ENCODE measurements around the gene GUCY2C. TPM values are rescaled to one million over a fixed set of nuclear protein-coding genes. Genes with fewer than 3 reads are reported as not detected.

The GUCY2C gene
- total RNA-seq, 4 donors from 2014 or later, result 20.5 to 87.4 (median 77.5) TPM

DNA sequence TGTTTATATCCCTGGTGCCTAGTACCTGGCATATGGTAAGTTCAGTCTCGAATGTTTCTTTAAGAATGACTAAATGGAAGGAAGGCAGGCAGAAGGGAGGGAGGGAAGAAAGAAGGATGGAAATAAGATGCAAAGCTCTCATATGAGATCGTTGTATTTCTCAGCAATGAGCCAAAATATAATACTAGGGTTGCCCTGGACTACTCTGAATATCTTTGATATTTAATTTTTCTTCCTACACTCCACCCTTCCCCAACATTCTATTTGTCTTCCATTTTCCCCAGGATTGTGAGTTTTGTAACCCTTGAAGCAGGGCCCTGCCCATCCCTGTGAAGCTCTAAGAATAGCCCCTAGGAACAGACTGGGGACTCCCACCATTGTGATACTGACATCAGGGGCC, 43.9 kb downstream of the GUCY2C start:
- Histone ChIP-seq H3K9me3 (no peaks in the 10 kb centered on the region), H3K27ac (no peak overlapping the region), H3K4me1 (no peaks in the 10 kb centered on the region), H3K36me3 (peaks cover 0 to 9% (median 0%) of the 10 kb centered on the region in 4 donors), H3K27me3 (no peaks in the 10 kb centered on the region), H3K4me3 (no peak overlapping the region)
- TF ChIP-seq POLR2AphosphoS5 (IDR thresholded peaks at IDR 0.05), result no peak
- TF ChIP-seq, protein P1, sequence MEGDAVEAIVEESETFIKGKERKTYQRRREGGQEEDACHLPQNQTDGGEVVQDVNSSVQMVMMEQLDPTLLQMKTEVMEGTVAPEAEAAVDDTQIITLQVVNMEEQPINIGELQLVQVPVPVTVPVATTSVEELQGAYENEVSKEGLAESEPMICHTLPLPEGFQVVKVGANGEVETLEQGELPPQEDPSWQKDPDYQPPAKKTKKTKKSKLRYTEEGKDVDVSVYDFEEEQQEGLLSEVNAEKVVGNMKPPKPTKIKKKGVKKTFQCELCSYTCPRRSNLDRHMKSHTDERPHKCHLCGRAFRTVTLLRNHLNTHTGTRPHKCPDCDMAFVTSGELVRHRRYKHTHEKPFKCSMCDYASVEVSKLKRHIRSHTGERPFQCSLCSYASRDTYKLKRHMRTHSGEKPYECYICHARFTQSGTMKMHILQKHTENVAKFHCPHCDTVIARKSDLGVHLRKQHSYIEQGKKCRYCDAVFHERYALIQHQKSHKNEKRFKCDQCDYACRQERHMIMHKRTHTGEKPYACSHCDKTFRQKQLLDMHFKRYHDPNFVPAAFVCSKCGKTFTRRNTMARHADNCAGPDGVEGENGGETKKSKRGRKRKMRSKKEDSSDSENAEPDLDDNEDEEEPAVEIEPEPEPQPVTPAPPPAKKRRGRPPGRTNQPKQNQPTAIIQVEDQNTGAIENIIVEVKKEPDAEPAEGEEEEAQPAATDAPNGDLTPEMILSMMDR (IDR thresholded peaks at IDR 0.05), result no peak
- no peak for TF ChIP-seq POLR2A (IDR thresholded peaks at IDR 0.05)
- TF ChIP-seq EP300 (IDR thresholded peaks at IDR 0.05; ENCODE audit: low read depth), result no peak
- WGBS, 2 donors (ENCODE audit: low coverage in 1 of 2), result 81 to 86% methylated on average over 2 of the region's 2 CpGs
- intact Hi-C loops (cut with DNase I; ENCODE audit: low total_unique reads), result no loop called here
- no peak for DNase-seq
- in situ Hi-C loops (cut with MboI; ENCODE audit: low pct_ligation_motif_present in 1 of 4, low pct_unique_long_range_greater_than_20kb in 1 of 4, low sequenced_read_pairs in 3 of 4), result loop anchor here in 1 of 4 donors (25.0 kb wide), 1 partner anchor 415 kb away; no protein-coding TSS in a partner anchor

DNA sequence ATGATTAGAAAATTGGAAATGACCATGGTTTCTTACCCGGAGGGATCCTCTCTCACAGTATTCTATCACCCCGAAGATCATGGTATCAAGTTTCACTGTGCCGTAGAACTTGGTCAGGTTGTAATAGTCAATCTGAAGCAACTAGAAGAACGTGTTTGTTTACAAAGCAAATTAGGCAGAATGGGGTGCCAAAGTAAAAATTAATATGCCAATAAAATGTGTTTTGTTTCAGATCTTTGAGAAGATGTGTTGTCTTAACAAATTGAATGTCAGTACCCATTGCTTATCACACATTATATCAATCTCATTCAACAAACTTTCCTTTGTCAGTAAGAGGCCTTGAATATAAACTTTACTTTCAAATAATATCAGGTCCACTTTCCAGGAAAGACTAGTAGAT, 45.0 kb downstream of the GUCY2C start:
- intact Hi-C loops (cut with DNase I; ENCODE audit: low total_unique reads), result no loop called here

DNA sequence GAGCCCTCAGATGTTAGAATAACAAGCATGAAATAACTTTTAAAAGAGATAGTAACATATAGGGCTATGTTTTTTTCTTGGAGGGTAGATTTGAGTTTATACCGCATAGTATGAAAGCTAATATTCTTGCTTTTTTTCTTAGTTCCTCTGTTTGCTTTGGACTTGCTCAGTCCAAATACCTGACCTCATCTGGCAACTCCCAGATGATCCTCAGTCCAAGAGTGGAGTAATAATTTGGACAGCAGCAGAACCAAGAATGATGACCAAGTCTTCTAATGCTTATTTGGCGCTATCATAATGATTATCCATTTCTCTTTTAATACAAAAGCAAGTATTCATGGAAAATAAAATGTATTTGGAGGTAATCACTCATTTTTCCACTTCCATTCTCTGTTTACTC, 45.6 kb downstream of the GUCY2C start:
- no peak for TF ChIP-seq POLR2A (IDR thresholded peaks at IDR 0.05)
- 83 to 94% methylated on average over 2 of the region's 2 CpGs for WGBS, 2 donors (ENCODE audit: low coverage in 1 of 2)
- Histone ChIP-seq H3K36me3 (peaks cover 0 to 9% (median 0%) of the 10 kb centered on the region in 4 donors), H3K4me1 (no peaks in the 10 kb centered on the region), H3K27me3 (no peaks in the 10 kb centered on the region), H3K27ac (no peak overlapping the region), H3K4me3 (no peak overlapping the region), H3K9me3 (no peaks in the 10 kb centered on the region)
- intact Hi-C loops (cut with DNase I; ENCODE audit: low total_unique reads), result no loop called here
- no peak for DNase-seq
- in situ Hi-C loops (cut with MboI; ENCODE audit: low pct_ligation_motif_present in 1 of 4, low pct_unique_long_range_greater_than_20kb in 1 of 4, low sequenced_read_pairs in 3 of 4), result loop anchor here in 1 of 4 donors (25.0 kb wide), 1 partner anchor 413 kb away; no protein-coding TSS in a partner anchor

More for the DNA sequence above, 45.0 kb downstream of the GUCY2C start:
- Histone ChIP-seq H3K9me3 (no peaks in the 10 kb centered on the region), H3K27me3 (no peaks in the 10 kb centered on the region), H3K4me3 (no peak overlapping the region), H3K4me1 (no peaks in the 10 kb centered on the region), H3K27ac (no peak overlapping the region), H3K36me3 (peaks cover 0 to 9% (median 0%) of the 10 kb centered on the region in 4 donors)
- TF ChIP-seq POLR2A (IDR thresholded peaks at IDR 0.05), result no peak
- TF ChIP-seq EP300 (IDR thresholded peaks at IDR 0.05; ENCODE audit: low read depth), result no peak
- no peak for TF ChIP-seq POLR2AphosphoS5 (IDR thresholded peaks at IDR 0.05)
- TF ChIP-seq, protein P1 (IDR thresholded peaks at IDR 0.05), result no peak
- 82 to 87% methylated on average over 4 of the region's 4 CpGs for WGBS, 2 donors (ENCODE audit: low coverage in 1 of 2)
- no peak for DNase-seq
- in situ Hi-C loops (cut with MboI; ENCODE audit: low pct_ligation_motif_present in 1 of 4, low pct_unique_long_range_greater_than_20kb in 1 of 4, low sequenced_read_pairs in 3 of 4), result loop anchor here in 1 of 4 donors (25.0 kb wide), 1 partner anchor 414 kb away; no protein-coding TSS in a partner anchor

DNA sequence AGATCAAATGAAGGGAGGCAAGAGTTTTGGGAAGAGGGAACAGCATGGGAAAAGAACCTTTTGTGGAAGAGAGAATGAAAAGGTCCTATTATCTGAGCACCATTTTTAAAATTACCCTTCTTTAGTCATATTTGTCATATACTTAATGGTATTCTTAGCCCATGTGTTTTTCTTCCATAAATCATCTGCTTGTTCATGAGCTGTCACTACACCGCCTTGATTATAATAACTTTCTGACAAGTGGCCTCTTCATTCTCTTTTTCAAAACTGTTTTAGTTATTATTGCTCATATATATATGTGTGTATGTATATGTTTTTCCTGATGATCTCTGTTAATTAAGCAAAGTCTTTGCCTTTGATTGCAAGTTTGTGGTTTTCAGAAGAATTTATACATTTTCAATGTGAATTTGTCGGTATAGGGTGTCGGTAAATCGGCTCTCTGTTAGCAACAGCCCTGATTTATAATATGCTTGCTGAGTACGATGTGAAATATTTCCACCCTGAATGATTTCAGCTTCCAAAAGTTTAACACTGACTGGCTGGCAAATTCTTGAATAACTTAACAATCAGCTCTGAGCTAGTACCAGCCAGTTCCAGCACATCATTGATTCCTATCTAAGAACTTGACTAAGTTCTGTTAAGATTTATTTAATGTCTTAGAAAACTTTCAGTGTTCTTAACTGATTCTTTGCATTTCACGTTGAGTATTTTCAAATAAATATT, 49.2 kb downstream of the GUCY2C start:
- H3K4me1 ChIP-seq, result no peaks in the 10 kb centered on the region
- no peaks in the 10 kb centered on the region for H3K27me3 ChIP-seq
- no peaks in the 10 kb centered on the region for H3K9me3 ChIP-seq
- H3K36me3 ChIP-seq, result peaks cover 0 to 8% (median 2%) of the 10 kb centered on the region in 4 donors
- 93% methylated on average over 6 of the region's 6 CpGs for WGBS, 2 donors (ENCODE audit: low coverage in 1 of 2)
- intact Hi-C loops (cut with DNase I; ENCODE audit: low total_unique reads) (no loop called here), in situ Hi-C loops (cut with MboI; ENCODE audit: low pct_ligation_motif_present in 1 of 4, low pct_unique_long_range_greater_than_20kb in 1 of 4, low sequenced_read_pairs in 3 of 4) (no loop called here)
- H3K27ac ChIP-seq, result no peak overlapping the region
- no peak overlapping the region for H3K4me3 ChIP-seq
- TF ChIP-seq POLR2AphosphoS5 (IDR thresholded peaks at IDR 0.05) (no peak), POLR2A (IDR thresholded peaks at IDR 0.05) (no peak), EP300 (IDR thresholded peaks at IDR 0.05; ENCODE audit: low read depth) (no peak)
- TF ChIP-seq, protein P1 (IDR thresholded peaks at IDR 0.05), result no peak
- no peak for DNase-seq
